Activated CD4-positive, alpha-beta T cell treated with anti-CD3 and anti-CD28 coated beads for 4 hours (primary cell): ENCODE results near the gene PWWP2B.

Experiments
- DNase-seq, 2 donors: peaks; one replicate each; pipeline ENCODE4 v3.0.0-alpha.2; 2020

Gene PWWP2B

DNA sequence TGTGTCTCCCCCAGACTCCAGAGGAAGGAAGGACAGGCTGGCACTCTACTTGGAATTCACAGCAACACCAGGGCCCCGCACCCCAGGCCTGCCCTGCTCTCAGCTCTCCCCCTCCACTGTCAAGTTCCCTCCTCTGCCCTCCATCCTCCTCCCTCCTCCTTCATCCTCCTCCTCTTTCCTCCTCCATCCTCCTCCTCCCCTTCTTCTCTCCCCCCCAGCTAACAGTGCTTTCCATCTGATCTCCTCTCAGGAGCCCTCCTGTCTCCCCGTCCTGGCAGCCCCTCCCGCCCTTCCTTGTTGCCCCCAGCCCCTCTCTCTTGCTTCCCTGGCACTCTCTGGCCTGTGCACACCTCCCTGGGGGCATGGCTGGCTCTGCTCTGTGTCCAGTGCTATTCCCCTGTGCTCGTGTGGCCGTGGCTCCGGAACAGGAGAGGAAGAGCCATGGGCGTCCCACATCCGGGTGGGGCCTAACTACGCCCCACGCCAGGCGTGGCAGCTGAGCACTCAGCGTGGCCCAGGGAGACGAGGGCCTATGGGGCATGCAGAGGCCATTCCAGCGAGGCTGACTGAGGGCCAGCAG is 64.2 kb downstream of the PWWP2B start:
- no peak for DNase-seq

DNA sequence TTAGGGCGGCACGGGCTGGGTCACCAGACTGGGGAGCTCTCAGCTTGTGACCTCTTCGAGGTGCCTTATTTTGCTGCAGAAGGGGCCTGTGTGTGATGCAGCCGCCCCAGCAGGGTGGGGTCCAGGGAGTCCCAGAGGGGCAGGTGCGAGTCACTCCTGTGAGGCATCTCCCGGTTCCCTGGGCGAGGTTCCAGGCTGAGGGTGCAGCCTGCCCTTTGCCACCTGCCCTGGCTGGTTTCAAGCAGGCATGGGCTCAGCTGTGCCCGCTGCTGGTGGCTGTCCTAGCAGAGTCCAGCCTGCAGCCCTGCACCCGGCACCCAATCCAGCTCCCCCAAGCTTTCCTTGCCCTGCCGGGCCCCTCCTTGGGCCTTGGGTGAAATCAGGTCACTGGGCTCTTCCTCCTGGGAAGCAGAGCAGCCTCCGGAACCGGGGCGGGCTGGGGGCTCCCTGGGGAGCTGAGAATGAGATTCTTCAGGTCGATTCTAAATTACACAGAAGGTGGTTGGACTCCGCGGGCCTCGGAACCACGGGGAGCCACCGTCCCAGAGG is 64.8 kb downstream of the PWWP2B start:
- DNase-seq, result no peak

DNA sequence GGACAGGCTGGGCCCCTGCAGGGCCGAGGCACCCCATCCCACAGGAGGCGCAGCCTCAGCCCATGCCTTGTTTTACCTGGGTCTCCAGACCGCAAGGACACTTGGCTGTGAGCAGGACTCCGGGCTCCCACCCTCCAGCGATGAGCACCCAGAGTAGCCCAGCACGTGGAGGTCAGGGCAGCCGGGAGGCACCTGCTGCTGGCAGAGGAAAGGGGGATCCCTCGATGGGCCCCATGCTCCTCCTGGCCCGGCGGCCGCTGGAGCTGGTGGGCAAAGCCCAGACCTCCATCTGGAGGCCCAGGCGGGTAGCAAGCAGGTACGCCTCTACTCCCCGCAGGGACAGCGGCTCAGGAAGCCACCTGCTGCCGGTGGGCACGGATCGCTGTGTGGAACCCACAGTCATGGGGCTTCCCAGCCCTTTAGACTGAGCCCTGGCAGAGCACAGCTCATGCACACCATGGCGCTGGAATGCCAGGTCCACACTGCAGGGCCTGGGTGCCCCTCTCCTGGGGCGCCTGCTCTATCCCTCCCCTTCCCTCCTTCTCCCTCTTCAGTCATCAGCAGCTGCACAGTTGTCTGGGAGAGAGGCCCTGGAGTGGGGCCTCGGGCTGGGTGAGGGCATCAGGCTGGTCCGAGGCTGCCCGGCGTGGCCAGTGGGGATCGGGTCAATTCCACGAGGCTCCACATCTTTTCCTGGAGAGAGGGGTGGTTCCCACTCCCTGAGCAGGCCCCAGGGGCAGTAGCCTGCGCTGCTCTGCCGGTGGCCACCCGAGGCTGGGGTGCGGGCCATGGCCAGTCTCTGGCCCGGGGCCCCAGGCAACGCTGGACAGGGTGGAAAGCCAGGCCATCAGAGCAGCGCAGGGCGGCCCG is 65.7 kb downstream of the PWWP2B start:
- no peak for DNase-seq

DNA sequence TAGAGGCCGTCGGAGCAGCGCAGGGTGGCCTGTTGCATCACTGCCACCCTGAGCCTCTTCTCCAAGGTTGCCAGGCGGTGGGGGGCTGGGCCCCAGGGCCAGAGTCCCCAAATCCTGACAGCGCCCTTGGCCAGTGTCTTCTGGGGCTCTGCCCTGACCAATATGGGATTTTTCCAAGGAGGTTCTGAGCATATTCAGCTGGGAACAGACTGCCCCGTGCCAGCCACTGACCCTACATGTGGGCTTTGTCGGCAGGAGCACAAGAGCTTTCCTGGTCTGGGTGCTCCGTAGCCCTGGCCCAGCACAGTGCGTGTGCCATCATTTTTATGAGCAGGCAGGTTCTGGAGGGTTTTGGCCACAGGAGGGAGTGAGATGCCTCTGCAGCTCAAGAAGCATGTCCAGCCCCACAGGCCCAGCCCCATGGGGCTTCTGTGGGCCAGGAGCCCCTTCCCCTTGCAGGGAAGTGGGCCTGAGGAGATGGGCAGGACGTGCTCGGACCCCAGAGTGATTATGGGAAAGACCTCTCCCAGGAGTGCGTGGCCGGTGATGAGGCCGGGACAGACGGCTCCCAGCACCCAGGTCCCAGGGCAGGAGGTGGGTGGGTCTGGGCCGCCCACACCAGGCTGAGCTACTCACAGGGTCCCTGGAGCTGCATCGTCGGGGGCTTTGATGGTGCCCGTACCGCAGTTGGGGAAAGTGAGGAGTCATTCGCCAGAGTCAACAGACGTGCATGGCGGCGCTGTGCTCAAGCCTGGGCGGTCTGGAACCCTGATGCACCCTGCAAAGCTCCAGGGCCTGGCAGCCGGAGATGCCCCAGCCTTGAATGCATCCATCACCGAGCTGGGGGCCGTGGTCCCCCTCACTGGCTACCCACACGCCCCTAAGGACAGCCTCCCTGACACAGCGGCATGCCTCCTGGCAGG is 66.6 kb downstream of the PWWP2B start:
- DNase-seq, result no peak

DNA sequence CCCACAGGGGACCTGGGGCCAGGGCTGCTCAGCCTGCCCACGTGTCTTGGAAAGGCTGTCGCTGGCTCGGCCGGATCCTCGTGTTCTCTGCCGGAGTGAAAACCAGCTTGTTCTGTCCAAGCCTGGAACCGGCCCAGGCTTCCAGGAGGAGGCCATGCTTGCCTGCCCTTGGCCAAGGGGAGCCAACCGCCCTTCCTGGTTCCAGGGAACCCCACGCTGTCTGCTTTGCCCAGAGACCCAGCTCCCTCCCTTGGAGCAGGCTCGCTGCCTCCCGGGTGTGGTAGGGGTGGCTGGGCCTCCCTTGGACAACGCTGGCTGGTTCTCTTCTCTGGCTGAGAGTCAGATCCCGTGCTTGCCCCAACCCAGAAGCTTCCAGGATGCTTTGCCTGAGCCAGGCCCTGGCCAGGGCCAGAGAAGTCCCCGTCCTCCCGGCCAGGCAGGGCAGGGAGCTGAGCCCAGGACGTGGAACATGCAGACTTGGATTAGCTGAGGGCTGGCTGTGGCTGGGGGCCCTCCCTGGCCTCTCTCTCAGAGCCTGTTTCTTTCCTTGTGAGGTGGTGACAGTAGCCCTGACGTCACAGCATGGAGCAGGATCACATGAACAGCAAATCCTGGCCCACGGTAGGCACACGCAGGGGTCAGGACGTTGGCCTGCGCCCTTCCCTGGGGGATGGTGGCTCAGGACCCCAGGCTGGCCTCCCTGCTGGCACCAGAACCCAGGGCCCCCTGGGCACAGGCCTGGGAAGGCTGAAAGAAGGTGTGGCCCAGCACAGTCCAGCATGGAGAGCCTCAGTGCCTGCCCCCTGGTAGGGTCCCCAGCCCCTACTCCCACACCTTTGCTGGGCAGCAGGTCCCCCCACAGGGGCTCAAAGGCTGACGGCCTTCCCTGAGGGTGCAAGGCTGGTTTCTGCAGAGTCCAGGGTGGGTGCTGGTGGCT is 67.5 kb downstream of the PWWP2B start:
- DNase-seq, result no peak

DNA sequence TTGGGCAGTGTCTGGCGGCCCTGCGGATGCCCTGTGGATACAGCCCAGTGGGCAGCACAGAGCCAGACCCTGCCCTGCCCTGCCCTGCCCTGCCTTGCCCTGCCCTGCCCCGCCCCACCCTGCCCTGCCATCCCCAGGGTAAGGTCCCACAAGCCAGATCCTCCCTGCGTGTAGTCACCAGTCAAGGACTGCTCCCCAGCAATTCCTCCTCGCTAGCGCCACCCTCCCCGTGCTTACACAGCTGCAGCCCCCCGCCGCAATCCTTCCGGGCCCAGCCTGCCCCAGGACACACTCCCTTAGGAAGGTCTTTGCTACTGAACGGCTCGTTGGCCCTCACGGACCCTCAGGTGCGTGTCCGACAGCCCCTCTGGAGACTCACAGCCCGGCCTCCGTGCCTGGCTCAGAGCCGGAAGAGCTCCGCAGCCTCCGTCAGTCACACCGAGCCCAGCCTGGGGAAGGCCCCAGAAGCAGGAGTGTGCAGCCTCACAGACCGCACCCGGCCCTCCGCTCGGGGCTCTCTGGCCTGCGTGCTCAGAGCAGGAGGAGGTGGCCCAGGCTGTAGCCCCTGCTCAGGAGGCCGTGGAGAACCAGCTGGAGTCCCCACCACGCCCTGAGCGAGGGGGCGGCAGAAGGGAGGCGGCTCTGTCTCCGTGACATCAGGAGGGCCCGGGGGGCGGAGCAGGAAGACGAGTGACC is 68.3 kb downstream of the PWWP2B start:
- DNase-seq, result no peak

DNA sequence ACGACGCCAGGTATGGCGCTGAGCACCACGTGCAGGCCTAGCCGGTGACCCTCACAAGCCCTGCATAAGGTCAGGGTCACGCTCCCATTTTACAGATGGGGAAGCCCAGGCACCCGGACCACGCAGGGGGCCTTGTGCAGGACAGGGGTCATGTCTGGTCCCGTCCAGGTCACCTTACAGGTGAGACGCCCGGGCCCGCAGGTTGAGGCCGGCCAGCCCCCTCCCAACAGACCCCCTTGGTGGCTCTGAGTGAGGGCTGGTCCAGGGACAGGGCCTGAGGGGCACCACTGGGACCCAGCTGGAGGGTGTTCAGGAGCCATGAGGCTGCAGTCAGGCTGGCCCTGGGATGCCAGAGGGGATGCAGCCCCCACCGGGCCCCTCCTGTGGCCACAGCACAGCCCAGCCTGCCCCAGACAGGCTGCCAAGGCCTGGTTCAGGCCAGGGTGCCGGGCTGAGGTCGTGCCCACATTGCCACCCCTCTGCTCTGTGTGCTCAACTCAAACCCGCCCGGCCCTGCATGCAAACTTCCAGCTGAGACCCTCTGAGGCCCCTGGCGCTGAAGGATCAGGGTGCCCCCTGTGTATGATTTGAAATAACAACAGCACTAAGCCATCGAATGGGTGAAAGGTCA is 69.0 kb downstream of the PWWP2B start:
- DNase-seq, result no peak

DNA sequence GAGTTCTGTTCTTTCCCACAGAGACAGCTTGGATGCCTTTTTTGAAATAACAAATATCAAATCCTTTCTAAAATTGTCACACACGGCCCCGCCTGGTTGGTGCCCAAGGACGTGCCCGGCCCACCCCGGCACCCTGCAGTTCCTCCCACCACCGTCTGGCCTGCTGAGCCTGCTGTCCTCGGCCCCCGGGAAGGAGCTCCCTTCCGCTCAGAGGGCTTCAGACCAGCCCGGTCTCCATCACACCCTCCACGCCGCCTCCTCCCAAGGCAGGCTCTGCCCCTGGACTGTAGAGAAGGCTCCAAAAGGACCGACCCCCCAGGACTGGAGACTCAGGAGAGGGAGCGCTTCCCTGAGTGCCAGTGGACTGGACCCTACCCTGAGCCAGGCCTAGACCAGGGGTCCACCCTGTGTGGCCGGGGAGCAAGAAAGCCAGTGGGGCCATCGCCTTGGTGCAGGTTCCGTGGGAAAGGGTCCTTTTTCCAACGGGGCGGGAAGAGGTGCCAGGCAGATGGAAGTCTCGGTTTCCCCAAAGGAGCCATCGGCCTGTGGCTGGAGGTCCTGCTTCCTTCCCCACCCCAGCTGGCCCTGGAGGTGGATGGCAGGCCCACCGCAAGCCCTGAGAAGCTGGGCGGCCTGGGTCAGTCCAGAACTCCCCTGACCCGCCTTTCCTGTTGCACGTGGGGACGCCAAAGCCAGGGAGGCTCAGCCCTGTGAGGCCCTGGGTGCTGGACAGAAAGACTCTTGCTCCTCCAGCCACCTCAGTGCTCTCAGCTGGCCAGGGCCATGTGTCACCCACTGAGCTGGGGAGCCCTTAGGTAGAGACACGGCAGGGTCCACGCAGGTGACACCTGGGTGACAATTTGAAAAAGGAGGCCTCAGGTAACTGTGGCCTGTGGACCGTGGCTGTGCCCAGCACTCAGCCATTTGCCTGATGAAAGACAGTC is 69.8 kb downstream of the PWWP2B start:
- DNase-seq, result no peak
